NB4 (cell line): ENCODE measurements around the gene INO80E.

Experiments used
- POLR2A ChIP-seq: IDR thresholded peaks from 2 replicates; pipeline ENCODE4 v1.6.1; 2011; ENCODE audit warnings: mild to moderate bottlenecking; ENCODE audit not compliant: insufficient read length; ENCODE audit errors: extremely low read depth
- TF ChIP-seq, protein P1 (sequence below): IDR thresholded peaks from one replicate; pipeline ENCODE4 v1.5.1; 2012; ENCODE audit warnings: low read depth, low read length
- TF ChIP-seq, protein P2 (sequence below): IDR thresholded peaks from 2 replicates; pipeline ENCODE4 v1.6.1; 2011; ENCODE audit warnings: low read depth, low read length

DNA sequence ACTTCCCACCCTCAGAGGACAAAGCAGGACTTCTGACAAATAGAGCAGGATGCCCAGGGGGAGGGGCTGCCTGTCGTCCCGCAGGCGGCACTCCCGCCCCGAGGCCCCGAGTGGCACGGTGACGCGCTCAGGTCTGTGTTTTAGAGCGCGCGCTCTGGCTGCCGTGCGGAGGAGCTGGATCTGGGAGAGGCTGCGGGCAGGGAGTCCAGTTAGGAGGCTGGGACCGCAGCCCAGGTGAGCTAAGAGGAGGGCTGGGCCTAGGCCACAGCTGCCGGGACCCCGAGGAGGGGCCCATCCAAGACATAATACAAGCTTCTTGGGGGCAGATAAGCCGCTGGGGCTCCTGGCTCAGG is 8.4 kb downstream of the INO80E start:
- TF ChIP-seq, protein P1, sequence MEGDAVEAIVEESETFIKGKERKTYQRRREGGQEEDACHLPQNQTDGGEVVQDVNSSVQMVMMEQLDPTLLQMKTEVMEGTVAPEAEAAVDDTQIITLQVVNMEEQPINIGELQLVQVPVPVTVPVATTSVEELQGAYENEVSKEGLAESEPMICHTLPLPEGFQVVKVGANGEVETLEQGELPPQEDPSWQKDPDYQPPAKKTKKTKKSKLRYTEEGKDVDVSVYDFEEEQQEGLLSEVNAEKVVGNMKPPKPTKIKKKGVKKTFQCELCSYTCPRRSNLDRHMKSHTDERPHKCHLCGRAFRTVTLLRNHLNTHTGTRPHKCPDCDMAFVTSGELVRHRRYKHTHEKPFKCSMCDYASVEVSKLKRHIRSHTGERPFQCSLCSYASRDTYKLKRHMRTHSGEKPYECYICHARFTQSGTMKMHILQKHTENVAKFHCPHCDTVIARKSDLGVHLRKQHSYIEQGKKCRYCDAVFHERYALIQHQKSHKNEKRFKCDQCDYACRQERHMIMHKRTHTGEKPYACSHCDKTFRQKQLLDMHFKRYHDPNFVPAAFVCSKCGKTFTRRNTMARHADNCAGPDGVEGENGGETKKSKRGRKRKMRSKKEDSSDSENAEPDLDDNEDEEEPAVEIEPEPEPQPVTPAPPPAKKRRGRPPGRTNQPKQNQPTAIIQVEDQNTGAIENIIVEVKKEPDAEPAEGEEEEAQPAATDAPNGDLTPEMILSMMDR = no peak
- no peak for TF ChIP-seq POLR2A
- TF ChIP-seq, protein P2, sequence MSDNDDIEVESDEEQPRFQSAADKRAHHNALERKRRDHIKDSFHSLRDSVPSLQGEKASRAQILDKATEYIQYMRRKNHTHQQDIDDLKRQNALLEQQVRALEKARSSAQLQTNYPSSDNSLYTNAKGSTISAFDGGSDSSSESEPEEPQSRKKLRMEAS = no peak
